HEK293 (cell line): ENCODE measurements around the gene KIRREL3.

Experiments
- CTCF ChIA-PET: fragments of 350-600 bp; formaldehyde crosslinking; extraction: SDS; loops from one replicate; lab custom pipeline; 2021; ENCODE audit warnings: antibody characterized with exemption; lab: Yijun Ruan, JAX
- POLR2A ChIA-PET: fragments of 300-600 bp; formaldehyde crosslinking; extraction: SDS; loops from one replicate; lab custom pipeline; 2020; ENCODE audit warnings: antibody characterized with exemption, inconsistent platforms; lab: Yijun Ruan, JAX
- H3K27ac ChIP-seq: fragments of 200-500 bp; sonication (Bioruptor generic); 2 replicates; pipeline ENCODE4 v1.5.1; 2014; ENCODE audit warnings: low read depth, low read length, control low read depth, inconsistent platforms; ENCODE audit errors: extremely low read depth
- H3K36me3 ChIP-seq, 2 experiments: fragments of 200-500 bp in 1 of 2; sonication (Bioruptor generic) in 1 of 2; 1 replicate in 1 of 2; 2 replicates in 1 of 2; pipeline ENCODE4 v1.5.1; 2014 to 2017; ENCODE audit warnings: inconsistent platforms in 2 of 2, low read length in 2 of 2; ENCODE audit not compliant: control insufficient read depth in 2 of 2, insufficient read depth in 1 of 2
- H3K4me1 ChIP-seq: fragments of 200-500 bp; sonication (Bioruptor generic); 2 replicates; pipeline ENCODE4 v1.5.1; 2014; ENCODE audit warnings: mild to moderate bottlenecking, low read length, inconsistent platforms; ENCODE audit not compliant: control insufficient read depth, insufficient read depth
- H3K4me3 ChIP-seq: 2 replicates; pipeline ENCODE4 v1.5.1; 2011; ENCODE audit warnings: low read depth, mild to moderate bottlenecking, control low read depth, low read length, moderate library complexity
- H3K9me3 ChIP-seq: fragments of 200-500 bp; sonication (Bioruptor generic); 2 replicates; pipeline ENCODE4 v1.5.1; 2014; ENCODE audit warnings: low read depth, low read length, inconsistent platforms; ENCODE audit not compliant: control insufficient read depth, insufficient read depth
- BCL11B ChIP-seq: fragments of 450-650 bp; formaldehyde crosslinking; IDR thresholded peaks from 2 replicates; pipeline ENCODE4 v1.5.1; 2016; ENCODE audit warnings: low read depth, missing biosample characterization, missing genetic modification characterization
- GLIS2 ChIP-seq: fragments of 450-650 bp; formaldehyde crosslinking; IDR thresholded peaks from 2 replicates; pipeline ENCODE4 v1.5.1; 2016; ENCODE audit warnings: missing biosample characterization, missing genetic modification characterization
- KLF16 ChIP-seq: fragments of 450-650 bp; formaldehyde crosslinking; IDR thresholded peaks from 2 replicates; pipeline ENCODE4 v1.5.1; 2017; ENCODE audit warnings: missing biosample characterization, missing genetic modification characterization
- KLF9 ChIP-seq: fragments of 450-650 bp; formaldehyde crosslinking; IDR thresholded peaks from 2 replicates; pipeline ENCODE4 v1.5.1; 2016; ENCODE audit warnings: missing biosample characterization, missing genetic modification characterization, low read depth
- RBAK ChIP-seq: fragments of 450-650 bp; formaldehyde crosslinking; IDR thresholded peaks from 2 replicates; pipeline ENCODE4 v1.5.1; 2016; ENCODE audit warnings: missing biosample characterization, missing genetic modification characterization
- TCF7L2 ChIP-seq: IDR thresholded peaks from 2 replicates; pipeline ENCODE4 v1.6.1; 2011; ENCODE audit warnings: low read depth, mild to moderate bottlenecking, inconsistent platforms, low read length, moderate library complexity, borderline replicate concordance
- ZFP37 ChIP-seq: fragments of 450-650 bp; formaldehyde crosslinking; IDR thresholded peaks from 2 replicates; pipeline ENCODE4 v1.5.1; 2016; ENCODE audit warnings: missing biosample characterization, missing genetic modification characterization
- ZNF121 ChIP-seq: fragments of 450-650 bp; formaldehyde crosslinking; IDR thresholded peaks from 2 replicates; pipeline ENCODE4 v1.5.1; 2016; ENCODE audit warnings: missing biosample characterization, missing genetic modification characterization
- ZNF19 ChIP-seq: fragments of 450-650 bp; formaldehyde crosslinking; IDR thresholded peaks from 2 replicates; pipeline ENCODE4; 2016; ENCODE audit warnings: missing biosample characterization, missing genetic modification characterization, low read depth
- ZNF214 ChIP-seq: fragments of 450-650 bp; formaldehyde crosslinking; IDR thresholded peaks from 2 replicates; pipeline ENCODE4 v1.5.1; 2017; ENCODE audit warnings: missing biosample characterization, mild to moderate bottlenecking, missing genetic modification characterization, borderline replicate concordance
- ZNF24 ChIP-seq: fragments of 450-650 bp; formaldehyde crosslinking; IDR thresholded peaks from 2 replicates; pipeline ENCODE4 v1.5.1; 2016; ENCODE audit warnings: missing biosample characterization, missing genetic modification characterization
- ZNF266 ChIP-seq: fragments of 450-650 bp; formaldehyde crosslinking; IDR thresholded peaks from 2 replicates; pipeline ENCODE4 v1.5.1; 2016; ENCODE audit warnings: missing biosample characterization, missing genetic modification characterization, low read depth
- ZNF423 ChIP-seq: fragments of 450-650 bp; formaldehyde crosslinking; IDR thresholded peaks from 2 replicates; pipeline ENCODE4 v1.5.1; 2016; ENCODE audit warnings: missing biosample characterization, missing genetic modification characterization
- ZNF555 ChIP-seq: fragments of 450-650 bp; formaldehyde crosslinking; conservative IDR thresholded peaks from 2 replicates; pipeline ENCODE4 v1.5.1; 2017; ENCODE audit warnings: missing biosample characterization, mild to moderate bottlenecking, missing genetic modification characterization, inconsistent platforms
- ZNF629 ChIP-seq: fragments of 450-650 bp; formaldehyde crosslinking; IDR thresholded peaks from 2 replicates; pipeline ENCODE4 v1.5.1; 2017; ENCODE audit warnings: missing biosample characterization, missing genetic modification characterization
- ZNF654 ChIP-seq: fragments of 450-650 bp; formaldehyde crosslinking; IDR thresholded peaks from 2 replicates; pipeline ENCODE4 v1.5.1; 2016; ENCODE audit warnings: low read depth, missing biosample characterization, missing genetic modification characterization
- ZNF664 ChIP-seq: fragments of 450-650 bp; formaldehyde crosslinking; IDR thresholded peaks from 2 replicates; pipeline ENCODE4 v1.5.1; 2016; ENCODE audit warnings: missing biosample characterization, missing genetic modification characterization
- ZNF791 ChIP-seq: fragments of 450-650 bp; formaldehyde crosslinking; IDR thresholded peaks from 2 replicates; pipeline ENCODE4 v1.5.1; 2016; ENCODE audit warnings: missing biosample characterization, missing genetic modification characterization
- TF ChIP-seq, protein P1 (sequence below): fragments of 450-650 bp; formaldehyde crosslinking; conservative IDR thresholded peaks from 2 replicates; pipeline ENCODE4 v1.5.1; 2016; ENCODE audit warnings: low read depth, missing biosample characterization, missing genetic modification characterization
- TF ChIP-seq, protein P2 (sequence below): fragments of 450-650 bp; formaldehyde crosslinking; IDR thresholded peaks from 2 replicates; pipeline ENCODE4 v1.5.0; 2017; ENCODE audit warnings: missing biosample characterization, missing genetic modification characterization, borderline replicate concordance
- TF ChIP-seq, protein P3 (sequence below): fragments of 450-650 bp; formaldehyde crosslinking; IDR thresholded peaks from 2 replicates; pipeline ENCODE4 v1.5.1; 2016; ENCODE audit warnings: missing biosample characterization, missing genetic modification characterization
- TF ChIP-seq, protein P4 (sequence below): fragments of 450-650 bp; formaldehyde crosslinking; IDR thresholded peaks from 2 replicates; pipeline ENCODE4 v1.5.1; 2016; ENCODE audit warnings: missing biosample characterization, missing genetic modification characterization, borderline replicate concordance

The KIRREL3 gene

DNA sequence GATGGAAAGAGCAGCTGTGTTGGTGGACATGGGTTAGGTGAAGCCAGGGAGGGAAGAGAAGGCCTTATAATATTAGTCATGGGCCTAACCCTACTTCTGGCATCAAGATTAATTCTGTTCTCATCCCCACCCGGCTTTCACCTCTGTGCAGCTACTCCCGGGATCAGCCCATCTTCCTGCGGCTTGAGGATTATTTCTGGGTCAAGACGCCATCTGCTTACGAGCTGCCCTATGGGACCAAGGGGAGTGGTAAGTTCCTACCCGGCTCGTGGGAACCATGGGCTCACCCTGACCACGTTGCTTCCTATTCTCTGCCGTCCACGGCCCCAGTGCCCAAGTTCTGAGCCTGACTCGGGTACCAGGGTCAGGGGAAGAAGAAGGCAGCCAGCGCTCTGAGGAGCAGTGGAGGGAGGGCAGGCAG, 593.5 kb downstream of the KIRREL3 start (continued):
- TF ChIP-seq, protein P1, sequence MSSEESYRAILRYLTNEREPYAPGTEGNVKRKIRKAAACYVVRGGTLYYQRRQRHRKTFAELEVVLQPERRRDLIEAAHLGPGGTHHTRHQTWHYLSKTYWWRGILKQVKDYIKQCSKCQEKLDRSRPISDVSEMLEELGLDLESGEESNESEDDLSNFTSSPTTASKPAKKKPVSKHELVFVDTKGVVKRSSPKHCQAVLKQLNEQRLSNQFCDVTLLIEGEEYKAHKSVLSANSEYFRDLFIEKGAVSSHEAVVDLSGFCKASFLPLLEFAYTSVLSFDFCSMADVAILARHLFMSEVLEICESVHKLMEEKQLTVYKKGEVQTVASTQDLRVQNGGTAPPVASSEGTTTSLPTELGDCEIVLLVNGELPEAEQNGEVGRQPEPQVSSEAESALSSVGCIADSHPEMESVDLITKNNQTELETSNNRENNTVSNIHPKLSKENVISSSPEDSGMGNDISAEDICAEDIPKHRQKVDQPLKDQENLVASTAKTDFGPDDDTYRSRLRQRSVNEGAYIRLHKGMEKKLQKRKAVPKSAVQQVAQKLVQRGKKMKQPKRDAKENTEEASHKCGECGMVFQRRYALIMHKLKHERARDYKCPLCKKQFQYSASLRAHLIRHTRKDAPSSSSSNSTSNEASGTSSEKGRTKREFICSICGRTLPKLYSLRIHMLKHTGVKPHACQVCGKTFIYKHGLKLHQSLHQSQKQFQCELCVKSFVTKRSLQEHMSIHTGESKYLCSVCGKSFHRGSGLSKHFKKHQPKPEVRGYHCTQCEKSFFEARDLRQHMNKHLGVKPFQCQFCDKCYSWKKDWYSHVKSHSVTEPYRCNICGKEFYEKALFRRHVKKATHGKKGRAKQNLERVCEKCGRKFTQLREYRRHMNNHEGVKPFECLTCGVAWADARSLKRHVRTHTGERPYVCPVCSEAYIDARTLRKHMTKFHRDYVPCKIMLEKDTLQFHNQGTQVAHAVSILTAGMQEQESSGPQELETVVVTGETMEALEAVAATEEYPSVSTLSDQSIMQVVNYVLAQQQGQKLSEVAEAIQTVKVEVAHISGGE (tag by site-specific recombination) = no peak
- TF ChIP-seq RBAK (tag by site-specific recombination) = no peak
- no peak for TF ChIP-seq ZNF19 (tag by site-specific recombination)
- TF ChIP-seq, protein P2, sequence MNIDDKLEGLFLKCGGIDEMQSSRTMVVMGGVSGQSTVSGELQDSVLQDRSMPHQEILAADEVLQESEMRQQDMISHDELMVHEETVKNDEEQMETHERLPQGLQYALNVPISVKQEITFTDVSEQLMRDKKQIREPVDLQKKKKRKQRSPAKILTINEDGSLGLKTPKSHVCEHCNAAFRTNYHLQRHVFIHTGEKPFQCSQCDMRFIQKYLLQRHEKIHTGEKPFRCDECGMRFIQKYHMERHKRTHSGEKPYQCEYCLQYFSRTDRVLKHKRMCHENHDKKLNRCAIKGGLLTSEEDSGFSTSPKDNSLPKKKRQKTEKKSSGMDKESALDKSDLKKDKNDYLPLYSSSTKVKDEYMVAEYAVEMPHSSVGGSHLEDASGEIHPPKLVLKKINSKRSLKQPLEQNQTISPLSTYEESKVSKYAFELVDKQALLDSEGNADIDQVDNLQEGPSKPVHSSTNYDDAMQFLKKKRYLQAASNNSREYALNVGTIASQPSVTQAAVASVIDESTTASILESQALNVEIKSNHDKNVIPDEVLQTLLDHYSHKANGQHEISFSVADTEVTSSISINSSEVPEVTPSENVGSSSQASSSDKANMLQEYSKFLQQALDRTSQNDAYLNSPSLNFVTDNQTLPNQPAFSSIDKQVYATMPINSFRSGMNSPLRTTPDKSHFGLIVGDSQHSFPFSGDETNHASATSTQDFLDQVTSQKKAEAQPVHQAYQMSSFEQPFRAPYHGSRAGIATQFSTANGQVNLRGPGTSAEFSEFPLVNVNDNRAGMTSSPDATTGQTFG (tag by site-specific recombination) = no peak
- no peak for TF ChIP-seq ZNF629
- no peak for TF ChIP-seq ZNF214 (tag by site-specific recombination)
- TF ChIP-seq, all 188 proteins: peak for 0

DNA sequence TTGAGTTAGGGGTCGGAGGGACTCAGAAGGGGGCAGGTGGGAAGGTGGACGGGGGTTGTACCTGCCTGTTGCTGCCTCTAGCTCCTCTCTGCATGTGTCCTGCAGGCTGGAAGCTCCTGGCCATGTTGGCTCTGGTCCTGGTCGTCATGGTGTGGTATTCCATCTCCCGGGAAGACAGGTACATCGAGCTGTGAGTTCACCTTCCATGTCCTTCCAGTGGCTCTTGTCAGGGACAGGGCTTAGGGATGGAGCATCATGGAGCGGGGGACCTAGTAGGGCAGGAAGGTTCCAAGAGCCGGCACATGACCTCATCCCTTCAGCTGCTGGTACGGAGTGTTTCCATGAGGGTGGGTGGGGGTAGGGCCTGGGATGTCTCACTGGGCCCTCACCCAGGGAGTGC, 594.2 kb downstream of the KIRREL3 start:
- ChIA-PET POLR2A (no interaction called here), CTCF (interaction anchor here (1.0 kb wide), 1 partner anchor 96 kb away, joined by 4 read pairs; no protein-coding TSS in a partner anchor)
- no peak for TF ChIP-seq BCL11B
- no peak for TF ChIP-seq ZNF121 (tag by site-specific recombination)
- no peak for TF ChIP-seq ZNF654 (tag by site-specific recombination)
- TF ChIP-seq KLF16 = no peak
- no peak for TF ChIP-seq ZNF24
- TF ChIP-seq ZFP37 (tag by site-specific recombination) = no peak
- TF ChIP-seq TCF7L2 = no peak
- no peak for TF ChIP-seq GLIS2 (tag by site-specific recombination)
- TF ChIP-seq ZNF791 (tag by site-specific recombination) = no peak
- no peak for TF ChIP-seq ZNF555 (tag by site-specific recombination)
- TF ChIP-seq, protein P3, sequence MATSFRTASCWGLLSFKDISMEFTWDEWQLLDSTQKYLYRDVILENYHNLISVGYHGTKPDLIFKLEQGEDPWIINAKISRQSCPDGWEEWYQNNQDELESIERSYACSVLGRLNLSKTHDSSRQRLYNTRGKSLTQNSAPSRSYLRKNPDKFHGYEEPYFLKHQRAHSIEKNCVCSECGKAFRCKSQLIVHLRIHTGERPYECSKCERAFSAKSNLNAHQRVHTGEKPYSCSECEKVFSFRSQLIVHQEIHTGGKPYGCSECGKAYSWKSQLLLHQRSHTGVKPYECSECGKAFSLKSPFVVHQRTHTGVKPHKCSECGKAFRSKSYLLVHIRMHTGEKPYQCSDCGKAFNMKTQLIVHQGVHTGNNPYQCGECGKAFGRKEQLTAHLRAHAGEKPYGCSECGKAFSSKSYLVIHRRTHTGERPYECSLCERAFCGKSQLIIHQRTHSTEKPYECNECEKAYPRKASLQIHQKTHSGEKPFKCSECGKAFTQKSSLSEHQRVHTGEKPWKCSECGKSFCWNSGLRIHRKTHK (tag by site-specific recombination) = no peak
- TF ChIP-seq ZNF664 (tag by site-specific recombination) = no peak
- TF ChIP-seq, protein P4, sequence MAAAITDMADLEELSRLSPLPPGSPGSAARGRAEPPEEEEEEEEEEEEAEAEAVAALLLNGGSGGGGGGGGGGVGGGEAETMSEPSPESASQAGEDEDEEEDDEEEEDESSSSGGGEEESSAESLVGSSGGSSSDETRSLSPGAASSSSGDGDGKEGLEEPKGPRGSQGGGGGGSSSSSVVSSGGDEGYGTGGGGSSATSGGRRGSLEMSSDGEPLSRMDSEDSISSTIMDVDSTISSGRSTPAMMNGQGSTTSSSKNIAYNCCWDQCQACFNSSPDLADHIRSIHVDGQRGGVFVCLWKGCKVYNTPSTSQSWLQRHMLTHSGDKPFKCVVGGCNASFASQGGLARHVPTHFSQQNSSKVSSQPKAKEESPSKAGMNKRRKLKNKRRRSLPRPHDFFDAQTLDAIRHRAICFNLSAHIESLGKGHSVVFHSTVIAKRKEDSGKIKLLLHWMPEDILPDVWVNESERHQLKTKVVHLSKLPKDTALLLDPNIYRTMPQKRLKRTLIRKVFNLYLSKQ = no peak
- no peak for TF ChIP-seq ZNF266 (tag by site-specific recombination)
- no peak for TF ChIP-seq ZNF423 (tag by site-specific recombination)
- no peak for TF ChIP-seq KLF9 (tag by site-specific recombination)
- H3K27ac ChIP-seq = no peak overlapping the region
- no peak overlapping the region for H3K4me3 ChIP-seq
- H3K4me1 ChIP-seq = no peaks in the 10 kb centered on the region
- H3K36me3 ChIP-seq = peaks cover 0 to 23% of the 10 kb centered on the region in 2 experiments; a peak in 1 of 3 replicates
- H3K9me3 ChIP-seq = no peaks in the 10 kb centered on the region
